Measurements from ENCODE around the gene DOCK9. TPM values are rescaled to one million over a fixed set of nuclear protein-coding genes. Genes with fewer than 3 reads are reported as not detected.

The DOCK9 gene
- total RNA-seq, 2 donors from 2014 or later, result 107 to 117 TPM

DNA sequence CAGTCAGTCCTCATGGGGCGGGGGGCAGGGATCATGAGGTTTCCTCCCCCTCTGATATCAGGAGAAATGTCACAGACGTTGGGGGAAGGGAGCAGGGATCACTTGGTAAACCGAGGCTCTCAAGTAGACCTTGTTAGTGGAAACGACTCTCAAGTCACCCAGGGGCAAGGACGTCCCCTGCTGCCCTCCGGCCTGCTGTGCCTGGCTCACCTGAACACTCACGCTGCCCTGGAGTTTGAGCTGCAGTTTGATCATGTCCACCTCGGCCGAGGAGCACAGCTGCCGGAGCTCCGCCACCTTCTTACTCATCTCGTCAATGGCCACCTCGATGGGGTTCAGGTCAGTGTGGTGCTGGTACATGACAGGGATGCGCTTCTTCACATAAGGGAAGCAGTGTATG, 177.8 kb downstream of the DOCK9 start:
- WGBS, result 94% methylated on average over 14 of the region's 14 CpGs
- Histone ChIP-seq H3K9me3 (no peaks in the 10 kb centered on the region), H3K36me3 (peaks cover 0 to 5% of the 10 kb centered on the region in 2 donors), H3K27me3 (replicated peaks; ENCODE audit: insufficient read depth) (no peaks in the 10 kb centered on the region), H3K4me1 (replicated peaks) (no peaks in the 10 kb centered on the region), H3K27ac (no peak overlapping the region), H3K4me3 (no peak overlapping the region)
- intact Hi-C loops (cut with DNase I), result no loop called here
- TF ChIP-seq POLR2A (IDR thresholded peaks at IDR 0.05) (no peak), POLR2AphosphoS5 (IDR thresholded peaks at IDR 0.05) (no peak)
- TF ChIP-seq, protein P1, sequence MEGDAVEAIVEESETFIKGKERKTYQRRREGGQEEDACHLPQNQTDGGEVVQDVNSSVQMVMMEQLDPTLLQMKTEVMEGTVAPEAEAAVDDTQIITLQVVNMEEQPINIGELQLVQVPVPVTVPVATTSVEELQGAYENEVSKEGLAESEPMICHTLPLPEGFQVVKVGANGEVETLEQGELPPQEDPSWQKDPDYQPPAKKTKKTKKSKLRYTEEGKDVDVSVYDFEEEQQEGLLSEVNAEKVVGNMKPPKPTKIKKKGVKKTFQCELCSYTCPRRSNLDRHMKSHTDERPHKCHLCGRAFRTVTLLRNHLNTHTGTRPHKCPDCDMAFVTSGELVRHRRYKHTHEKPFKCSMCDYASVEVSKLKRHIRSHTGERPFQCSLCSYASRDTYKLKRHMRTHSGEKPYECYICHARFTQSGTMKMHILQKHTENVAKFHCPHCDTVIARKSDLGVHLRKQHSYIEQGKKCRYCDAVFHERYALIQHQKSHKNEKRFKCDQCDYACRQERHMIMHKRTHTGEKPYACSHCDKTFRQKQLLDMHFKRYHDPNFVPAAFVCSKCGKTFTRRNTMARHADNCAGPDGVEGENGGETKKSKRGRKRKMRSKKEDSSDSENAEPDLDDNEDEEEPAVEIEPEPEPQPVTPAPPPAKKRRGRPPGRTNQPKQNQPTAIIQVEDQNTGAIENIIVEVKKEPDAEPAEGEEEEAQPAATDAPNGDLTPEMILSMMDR (IDR thresholded peaks at IDR 0.05), result no peak
- no peak for DNase-seq (ENCODE audit: low spot score)

DNA sequence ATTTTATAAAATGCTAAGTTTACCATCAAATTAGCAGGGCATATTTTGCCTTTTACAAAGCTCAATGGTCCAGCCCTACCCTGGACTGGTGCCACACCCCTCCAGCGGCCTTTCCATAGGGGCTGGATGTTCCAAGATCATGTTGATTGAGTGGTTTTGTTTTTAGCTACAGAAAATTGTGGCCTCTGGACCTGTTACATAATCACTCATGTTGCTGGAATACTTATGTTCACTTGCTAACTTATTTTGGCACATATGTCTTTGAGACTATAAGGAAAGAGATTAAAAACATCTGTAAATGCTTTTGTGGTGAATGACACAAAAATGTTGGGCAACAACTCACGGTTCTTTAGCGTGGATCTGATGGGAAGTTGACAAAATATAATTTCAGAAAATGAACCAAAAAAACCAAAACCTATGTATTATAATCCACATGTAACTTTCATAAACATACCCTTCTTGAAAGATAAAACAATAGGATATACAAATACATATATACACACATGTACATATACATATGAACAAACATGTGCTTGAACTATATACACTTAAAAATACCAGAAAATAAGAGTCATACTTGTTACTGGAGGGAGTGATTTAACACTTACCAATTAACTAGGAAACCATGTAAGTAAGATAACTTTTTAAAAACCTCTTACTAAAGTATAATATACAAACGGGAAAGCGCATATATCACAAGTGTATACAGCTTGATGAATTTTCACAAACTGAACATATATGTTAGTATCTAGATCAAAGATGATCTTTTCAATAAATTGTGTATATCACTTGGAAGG, 178.8 kb downstream of the DOCK9 start:
- Histone ChIP-seq H3K4me1 (replicated peaks) (no peaks in the 10 kb centered on the region), H3K27me3 (replicated peaks; ENCODE audit: insufficient read depth) (no peaks in the 10 kb centered on the region), H3K4me3 (no peak overlapping the region), H3K36me3 (no peaks in the 10 kb centered on the region), H3K27ac (no peak overlapping the region), H3K9me3 (no peaks in the 10 kb centered on the region)
- 82% methylated on average over 5 of the region's 5 CpGs for WGBS
- no peak for DNase-seq (ENCODE audit: low spot score)
- TF ChIP-seq POLR2A (IDR thresholded peaks at IDR 0.05), result no peak
- TF ChIP-seq, protein P1 (IDR thresholded peaks at IDR 0.05), result no peak
- intact Hi-C loops (cut with DNase I), result no loop called here

DNA sequence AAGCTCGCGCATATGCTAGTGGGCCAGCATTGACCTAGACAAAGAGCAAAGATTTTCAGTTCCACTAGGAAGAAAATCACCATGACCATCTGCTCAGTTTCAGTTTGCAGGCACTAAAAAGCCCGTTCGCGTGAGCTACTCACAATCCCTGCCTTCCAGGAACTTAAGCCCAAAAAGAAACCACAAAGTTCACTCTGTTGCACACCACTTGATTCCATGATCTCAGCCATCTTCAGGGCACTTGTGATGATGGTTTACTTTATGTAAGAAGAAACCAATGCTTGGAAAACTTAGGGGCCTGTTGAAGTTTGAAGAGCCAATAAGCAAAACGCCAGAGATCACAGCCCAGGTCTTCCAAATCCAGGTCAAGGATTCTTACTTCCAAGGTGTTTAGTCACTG, 180.4 kb downstream of the DOCK9 start:
- WGBS, result 92% methylated on average over 6 of the region's 6 CpGs
- Histone ChIP-seq H3K36me3 (no peaks in the 10 kb centered on the region), H3K27me3 (replicated peaks; ENCODE audit: insufficient read depth) (no peaks in the 10 kb centered on the region), H3K4me1 (replicated peaks) (no peaks in the 10 kb centered on the region), H3K4me3 (no peak overlapping the region), H3K27ac (no peak overlapping the region), H3K9me3 (no peaks in the 10 kb centered on the region)
- intact Hi-C loops (cut with DNase I), result no loop called here
- no peak for TF ChIP-seq POLR2AphosphoS5 (IDR thresholded peaks at IDR 0.05)
- TF ChIP-seq, protein P1 (IDR thresholded peaks at IDR 0.05), result no peak
- TF ChIP-seq POLR2A (IDR thresholded peaks at IDR 0.05), result no peak
- no peak for DNase-seq (ENCODE audit: low spot score)

DNA sequence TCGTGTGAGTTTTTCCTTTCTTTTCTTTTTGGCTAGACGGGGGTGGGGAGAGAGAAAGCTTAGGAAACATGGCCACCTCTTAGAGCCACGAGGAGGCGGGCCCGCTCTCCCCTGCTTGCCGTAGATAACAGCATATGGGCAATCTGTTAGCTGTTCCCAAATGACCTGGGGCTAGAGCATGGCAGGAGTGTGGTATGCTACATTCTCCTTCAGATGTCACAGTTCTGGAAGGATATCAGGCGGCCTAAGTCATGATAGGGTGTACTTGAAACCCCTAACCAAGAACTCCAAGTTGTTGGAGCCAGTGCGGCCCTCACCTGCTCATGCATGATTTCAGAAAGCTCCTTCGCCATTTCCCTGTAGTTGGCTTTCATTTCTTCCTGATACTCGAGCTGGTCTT, 181.1 kb downstream of the DOCK9 start:
- no peak for DNase-seq (ENCODE audit: low spot score)
- 95% methylated on average over 10 of the region's 10 CpGs for WGBS
- TF ChIP-seq POLR2A (IDR thresholded peaks at IDR 0.05) (no peak), POLR2AphosphoS5 (IDR thresholded peaks at IDR 0.05) (no peak)
- TF ChIP-seq, protein P1 (IDR thresholded peaks at IDR 0.05), result no peak
- Histone ChIP-seq H3K27ac (no peak overlapping the region), H3K4me3 (no peak overlapping the region), H3K36me3 (no peaks in the 10 kb centered on the region), H3K9me3 (no peaks in the 10 kb centered on the region), H3K4me1 (replicated peaks) (no peaks in the 10 kb centered on the region), H3K27me3 (replicated peaks; ENCODE audit: insufficient read depth) (no peaks in the 10 kb centered on the region)
- intact Hi-C loops (cut with DNase I), result no loop called here

DNA sequence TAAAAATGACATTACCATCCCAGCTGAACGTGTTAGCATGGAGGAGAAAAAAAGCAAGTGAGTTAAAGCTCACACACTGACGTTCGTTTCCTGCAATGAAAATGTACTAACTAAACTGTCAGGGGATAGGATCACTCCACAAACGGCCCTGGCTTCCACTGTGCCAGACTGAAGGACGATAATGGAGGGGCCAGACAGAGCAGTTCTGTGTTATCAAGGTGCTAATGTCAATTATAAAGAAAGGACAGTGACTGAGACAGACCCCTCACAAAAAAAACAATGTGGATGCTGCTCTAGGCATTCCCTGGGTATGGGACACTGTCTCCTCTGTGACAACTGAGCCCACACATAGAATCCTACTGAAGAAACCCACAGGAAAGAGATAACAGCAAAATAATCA, 181.7 kb downstream of the DOCK9 start:
- Histone ChIP-seq H3K4me3 (no peak overlapping the region), H3K27ac (no peak overlapping the region), H3K27me3 (replicated peaks; ENCODE audit: insufficient read depth) (no peaks in the 10 kb centered on the region), H3K36me3 (no peaks in the 10 kb centered on the region), H3K9me3 (no peaks in the 10 kb centered on the region), H3K4me1 (replicated peaks) (no peaks in the 10 kb centered on the region)
- no peak for DNase-seq (ENCODE audit: low spot score)
- WGBS, result 89% methylated on average over 5 of the region's 5 CpGs
- intact Hi-C loops (cut with DNase I), result no loop called here
- TF ChIP-seq POLR2A (IDR thresholded peaks at IDR 0.05) (no peak), POLR2AphosphoS5 (IDR thresholded peaks at IDR 0.05) (no peak)
- TF ChIP-seq, protein P1 (IDR thresholded peaks at IDR 0.05), result no peak

Measured in prostate gland (tissue), 2 donors.